GM12875 (cell line): ENCODE data around the gene GRIK2.

Experiments
- H3K4me3 ChIP-seq: one replicate; pipeline ENCODE4 v1.5.1; 2011; ENCODE audit warnings: low read depth, low read length, control low read depth
- TF ChIP-seq, protein P1 (sequence below): IDR thresholded peaks from 2 replicates; pipeline ENCODE4 v1.5.1; 2011; ENCODE audit warnings: low read depth, mild to moderate bottlenecking, control low read depth, inconsistent platforms, low read length, moderate library complexity, borderline replicate concordance; ENCODE audit not compliant: insufficient read depth

Gene GRIK2

DNA sequence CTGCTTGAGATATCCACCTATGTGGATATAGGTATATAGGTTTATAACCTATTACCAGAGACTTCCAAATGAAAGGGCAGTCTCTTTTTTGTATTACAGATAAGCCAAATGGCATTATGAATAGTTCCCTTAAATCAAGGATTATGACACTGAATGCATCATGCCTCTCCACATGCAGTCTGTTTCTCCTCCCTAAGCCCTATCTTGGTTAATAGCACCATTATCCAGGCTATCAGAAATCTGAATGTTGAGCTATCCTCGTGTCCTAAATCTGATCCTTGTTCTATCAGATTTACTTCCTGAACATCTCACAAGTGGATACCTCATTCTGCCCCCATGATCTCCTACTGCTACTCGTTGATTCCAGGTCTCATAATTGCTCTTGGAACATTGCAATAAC, 138.0 kb downstream of the GRIK2 start:
- H3K4me3 ChIP-seq = no peak overlapping the region
- TF ChIP-seq, protein P1, sequence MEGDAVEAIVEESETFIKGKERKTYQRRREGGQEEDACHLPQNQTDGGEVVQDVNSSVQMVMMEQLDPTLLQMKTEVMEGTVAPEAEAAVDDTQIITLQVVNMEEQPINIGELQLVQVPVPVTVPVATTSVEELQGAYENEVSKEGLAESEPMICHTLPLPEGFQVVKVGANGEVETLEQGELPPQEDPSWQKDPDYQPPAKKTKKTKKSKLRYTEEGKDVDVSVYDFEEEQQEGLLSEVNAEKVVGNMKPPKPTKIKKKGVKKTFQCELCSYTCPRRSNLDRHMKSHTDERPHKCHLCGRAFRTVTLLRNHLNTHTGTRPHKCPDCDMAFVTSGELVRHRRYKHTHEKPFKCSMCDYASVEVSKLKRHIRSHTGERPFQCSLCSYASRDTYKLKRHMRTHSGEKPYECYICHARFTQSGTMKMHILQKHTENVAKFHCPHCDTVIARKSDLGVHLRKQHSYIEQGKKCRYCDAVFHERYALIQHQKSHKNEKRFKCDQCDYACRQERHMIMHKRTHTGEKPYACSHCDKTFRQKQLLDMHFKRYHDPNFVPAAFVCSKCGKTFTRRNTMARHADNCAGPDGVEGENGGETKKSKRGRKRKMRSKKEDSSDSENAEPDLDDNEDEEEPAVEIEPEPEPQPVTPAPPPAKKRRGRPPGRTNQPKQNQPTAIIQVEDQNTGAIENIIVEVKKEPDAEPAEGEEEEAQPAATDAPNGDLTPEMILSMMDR = no peak

DNA sequence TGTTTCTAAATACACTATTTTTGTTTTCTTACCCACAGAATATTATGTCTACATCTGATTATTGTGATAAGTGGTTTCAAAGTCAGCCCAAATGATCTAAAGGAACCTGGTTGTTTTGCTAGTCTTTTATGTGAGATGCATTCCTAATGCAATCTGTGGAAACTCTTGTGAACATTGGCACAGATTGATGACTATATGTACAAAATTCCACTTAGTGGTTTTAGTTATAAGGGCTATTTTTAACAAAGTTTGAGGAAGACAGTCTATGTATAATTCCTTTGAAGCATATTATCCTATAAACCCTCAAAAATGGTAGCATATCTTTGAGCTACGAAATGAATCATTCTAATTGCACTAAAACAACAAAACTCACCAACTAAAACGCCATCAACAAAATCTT, 140.9 kb downstream of the GRIK2 start:
- TF ChIP-seq, protein P1 = no peak
- H3K4me3 ChIP-seq = no peak overlapping the region

DNA sequence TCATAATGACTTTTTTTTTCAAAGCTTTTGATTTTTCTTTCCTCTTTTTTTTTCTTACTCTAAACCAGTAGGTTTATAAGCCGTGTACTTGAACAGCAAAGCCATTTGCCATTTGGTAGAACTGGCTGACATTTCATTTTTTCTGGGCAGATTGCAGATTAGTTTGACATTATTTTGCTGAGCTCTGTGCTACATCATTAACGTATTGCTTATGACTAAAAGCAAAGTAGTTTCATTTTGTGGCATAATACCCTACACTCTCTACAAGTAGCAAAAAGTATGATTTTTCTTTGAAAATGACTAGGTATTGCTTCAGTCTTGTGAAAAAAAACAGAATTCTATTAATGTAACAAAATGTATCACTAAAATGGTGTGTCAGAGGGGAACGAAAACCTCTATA, 141.3 kb downstream of the GRIK2 start:
- no peak overlapping the region for H3K4me3 ChIP-seq
- TF ChIP-seq, protein P1 = no peak

DNA sequence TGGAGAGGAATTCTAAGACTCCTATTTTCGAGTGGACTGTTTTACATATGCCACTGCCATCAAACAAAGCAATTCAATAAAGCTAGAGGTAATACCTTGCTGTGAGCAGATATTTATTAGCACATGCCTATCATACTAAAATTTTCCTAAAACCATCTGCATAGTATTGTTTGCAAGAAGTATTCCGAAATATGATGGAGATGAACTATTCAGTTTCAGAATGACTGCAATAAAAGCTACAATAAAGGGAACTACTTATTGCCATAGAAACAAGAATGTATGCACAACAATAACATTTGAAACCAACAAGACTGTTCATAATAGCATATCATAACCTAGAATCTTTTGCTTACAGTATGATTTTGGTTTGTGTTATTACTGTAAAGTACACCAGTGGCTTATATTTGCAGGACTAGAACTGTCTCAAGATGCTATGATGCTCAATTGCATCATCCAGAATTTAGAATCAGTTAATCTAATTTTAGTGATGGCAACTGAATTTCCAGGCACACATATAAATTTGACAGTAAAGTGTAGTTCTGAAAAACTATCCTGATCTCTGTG, 144.3 kb downstream of the GRIK2 start:
- no peak overlapping the region for H3K4me3 ChIP-seq
- TF ChIP-seq, protein P1 = no peak

DNA sequence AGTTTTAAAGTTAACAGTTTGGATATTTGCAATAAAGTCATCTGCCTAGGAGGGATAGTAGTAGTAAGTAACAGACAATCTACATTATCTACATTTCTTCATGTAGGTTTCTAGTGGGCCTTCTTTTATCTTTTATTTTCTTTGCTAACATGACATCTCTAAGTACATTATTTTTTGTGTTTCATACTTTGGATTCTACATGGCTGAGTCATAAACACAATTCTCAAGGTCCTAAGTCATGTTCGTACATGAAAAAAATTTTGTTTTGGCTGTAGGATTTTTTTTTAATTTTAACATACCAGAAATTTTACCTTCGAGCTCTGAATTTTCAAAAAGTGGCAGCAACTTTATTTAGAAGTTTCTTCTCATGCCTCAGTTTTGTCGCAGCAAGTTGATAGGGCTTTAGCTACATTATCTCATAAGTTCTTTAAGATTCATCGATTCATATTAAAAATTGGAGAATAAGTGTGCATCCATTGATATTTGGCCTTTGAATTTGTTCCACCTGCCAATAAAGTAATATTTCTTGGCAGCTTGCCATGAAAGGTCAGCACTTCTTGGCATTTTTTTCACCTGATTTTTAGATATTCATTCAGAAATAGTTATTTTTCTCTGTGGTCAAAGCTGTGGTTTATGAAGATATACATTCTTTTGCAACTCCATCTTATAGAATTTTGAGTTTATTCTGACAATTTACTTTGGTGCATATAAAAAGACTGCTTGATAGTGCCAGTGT, 146.2 kb downstream of the GRIK2 start:
- TF ChIP-seq, protein P1 = no peak
- no peak overlapping the region for H3K4me3 ChIP-seq

DNA sequence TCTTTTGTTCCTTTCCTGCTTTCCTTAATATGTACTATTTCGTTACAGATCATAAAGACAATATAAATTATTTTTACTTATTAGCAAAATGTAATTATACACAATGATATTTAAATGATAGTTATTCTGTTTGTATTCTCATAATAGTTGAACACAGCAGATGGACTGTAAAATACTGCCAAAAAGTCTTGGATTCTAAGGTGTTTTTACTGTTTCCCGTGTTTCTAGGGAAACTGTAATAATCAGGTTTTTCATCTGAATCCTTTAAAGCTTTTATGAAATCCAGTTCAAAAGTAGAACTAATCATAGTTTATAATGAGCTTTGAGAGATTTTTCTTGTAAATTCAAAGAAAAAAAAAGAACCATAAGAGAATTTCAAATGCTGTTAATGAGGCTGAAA, 148.4 kb downstream of the GRIK2 start:
- TF ChIP-seq, protein P1 = no peak
- H3K4me3 ChIP-seq = no peak overlapping the region

DNA sequence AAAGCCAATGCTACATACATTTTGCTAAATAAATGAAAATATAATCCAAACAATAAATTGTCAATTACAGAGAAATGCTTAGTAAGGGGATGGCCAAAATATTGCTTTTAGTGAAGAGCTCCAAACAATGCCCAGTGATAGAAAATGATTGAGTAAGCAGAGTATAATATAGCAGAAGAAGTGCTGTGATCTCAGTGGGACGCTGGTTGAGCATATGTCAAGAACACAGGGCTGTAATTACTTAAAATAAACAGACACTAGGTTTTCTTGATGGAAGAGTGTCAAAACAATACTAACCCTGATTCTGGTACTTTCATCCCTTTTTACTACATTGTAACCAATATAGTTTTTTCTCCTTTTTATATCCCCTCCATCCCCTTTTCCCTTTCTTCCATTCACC, 150.3 kb downstream of the GRIK2 start:
- no peak overlapping the region for H3K4me3 ChIP-seq
- TF ChIP-seq, protein P1 = no peak
